Activated T-helper 1 cell treated with anti-CD3 and anti-CD28 coated beads, Interleukin-2, amount 50 U/mL, for 16 hours (primary cell): ENCODE measurements around the gene SEC24B.
"Not testable (repeated sequence)": the region's sequence is repeated elsewhere in the genome, so short reads cannot be mapped to it uniquely, and the experiment has no call there.

Source experiments
- DNase-seq, 2 donors: peaks; one replicate each; pipeline ENCODE4 v3.0.0-alpha.2; 2020; ENCODE audit warnings: low read depth in 1 of 2, low spot score in 1 of 2

SEC24B gene

DNA sequence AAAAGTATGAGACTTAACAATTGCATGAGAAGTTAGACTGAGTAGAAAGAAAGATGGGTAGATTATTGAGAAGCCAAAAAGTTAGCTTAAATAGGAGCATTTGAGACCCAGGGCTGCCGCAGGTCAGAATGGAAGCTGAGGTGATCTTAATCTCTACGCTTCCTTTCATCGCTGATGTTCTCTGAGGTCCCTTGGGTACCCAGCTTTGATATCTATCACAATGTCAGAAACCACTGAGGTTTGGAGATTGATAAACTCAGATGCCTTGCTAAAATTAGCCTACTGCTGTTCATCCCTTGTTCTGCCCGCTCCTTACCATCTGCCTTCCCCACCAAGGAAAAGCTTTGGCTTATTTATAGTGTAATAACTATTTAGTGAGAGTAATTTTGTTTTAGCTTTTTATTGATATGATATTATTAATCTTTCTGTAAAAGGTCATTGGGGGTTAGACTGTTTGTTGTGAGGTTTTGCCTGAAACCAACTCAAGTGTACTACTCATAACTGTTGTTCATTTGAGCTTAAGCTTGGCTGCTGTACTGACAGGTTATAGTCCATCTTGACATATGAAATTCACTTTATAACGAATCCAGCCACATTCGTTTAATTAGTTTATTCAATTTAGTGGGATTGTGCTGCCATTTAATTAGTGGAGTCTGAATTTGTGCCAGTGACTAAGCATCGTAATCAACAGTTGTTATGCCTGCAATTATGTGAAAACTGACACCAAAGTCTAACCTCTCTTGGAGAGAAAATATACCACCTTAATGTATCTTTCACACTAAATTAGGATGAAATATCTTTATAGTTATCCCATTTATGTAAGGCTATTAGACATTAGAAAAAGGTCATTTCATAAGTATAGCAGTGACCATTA, 141.6 kb downstream of the SEC24B start:
- no peak for DNase-seq

DNA sequence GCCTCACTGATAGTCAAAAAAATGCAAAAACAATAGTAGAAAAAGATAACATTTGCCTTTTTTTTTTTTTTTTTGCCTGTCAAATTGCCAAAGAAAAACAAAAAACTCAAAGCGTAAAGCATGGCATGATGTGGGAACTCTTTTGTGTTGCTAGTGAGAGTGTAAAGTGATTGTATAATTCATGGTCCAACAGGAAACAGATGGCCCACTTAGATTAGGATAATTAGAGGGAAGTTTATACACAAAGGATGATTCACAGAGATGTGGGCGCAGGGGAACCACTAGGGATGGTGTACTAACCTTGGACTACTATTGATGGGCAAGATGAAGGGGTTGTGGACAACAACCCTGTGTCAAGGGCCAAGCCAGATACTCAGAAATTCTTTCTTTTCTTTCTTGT, 142.8 kb downstream of the SEC24B start:
- DNase-seq = no peak

DNA sequence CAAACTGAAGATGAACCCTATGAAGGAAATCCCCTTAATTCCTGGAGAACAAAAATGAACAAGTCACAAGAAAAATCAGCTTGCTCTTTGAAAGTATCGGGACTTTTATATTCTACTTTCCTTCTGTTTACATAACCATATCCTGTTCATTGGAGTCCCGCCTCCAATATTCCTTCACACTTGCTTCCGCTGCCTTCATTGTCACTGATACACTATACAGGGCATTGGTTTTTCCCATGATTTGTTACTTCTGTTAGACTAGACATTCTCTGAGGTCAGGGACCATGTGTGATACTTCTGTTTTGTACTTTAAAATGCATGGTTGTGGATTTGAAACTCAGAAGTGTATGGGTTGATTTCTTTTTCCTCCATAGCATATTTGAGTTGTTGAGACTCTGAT, 145.2 kb downstream of the SEC24B start:
- no peak for DNase-seq

DNA sequence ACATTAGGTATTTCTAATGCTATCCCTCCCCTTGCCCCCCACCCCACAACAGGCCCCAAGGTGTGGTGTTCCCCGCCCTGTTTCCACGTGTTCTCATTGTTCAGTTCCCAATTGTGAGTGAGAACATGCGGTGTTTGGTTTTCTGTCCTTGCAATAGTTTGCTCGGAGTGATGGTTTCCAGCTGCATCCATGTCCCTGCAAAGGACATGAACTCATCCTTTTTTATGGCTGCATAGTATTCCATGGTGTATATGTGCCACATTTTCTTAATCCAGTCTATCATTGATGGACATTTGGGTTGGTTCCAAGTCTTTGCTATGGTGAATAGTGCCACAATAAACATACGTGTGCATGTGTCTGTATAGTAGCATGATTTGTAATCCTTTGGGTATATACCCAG, 146.4 kb downstream of the SEC24B start:
- not testable (repeated sequence) for DNase-seq

DNA sequence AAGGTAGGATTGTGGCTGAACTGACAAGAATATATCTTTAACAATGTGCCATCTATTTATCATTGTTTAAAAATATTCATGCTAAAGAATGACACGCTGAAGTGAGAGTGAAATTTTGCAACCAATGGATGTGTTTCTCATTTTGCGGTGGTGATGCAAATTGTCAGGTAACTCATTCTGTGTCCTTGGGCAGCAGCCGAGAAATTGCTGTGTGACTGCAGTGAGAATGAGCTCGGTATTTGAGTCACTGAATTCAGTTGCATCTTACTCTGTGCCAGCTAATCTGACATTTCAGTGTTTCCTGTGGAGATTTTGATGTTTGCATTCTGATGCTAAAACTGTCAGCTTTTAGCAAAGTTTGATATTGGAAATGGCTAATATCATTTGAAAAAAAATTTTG, 154.6 kb downstream of the SEC24B start:
- DNase-seq = peak in 1 of 2 donors; percentile 29

DNA sequence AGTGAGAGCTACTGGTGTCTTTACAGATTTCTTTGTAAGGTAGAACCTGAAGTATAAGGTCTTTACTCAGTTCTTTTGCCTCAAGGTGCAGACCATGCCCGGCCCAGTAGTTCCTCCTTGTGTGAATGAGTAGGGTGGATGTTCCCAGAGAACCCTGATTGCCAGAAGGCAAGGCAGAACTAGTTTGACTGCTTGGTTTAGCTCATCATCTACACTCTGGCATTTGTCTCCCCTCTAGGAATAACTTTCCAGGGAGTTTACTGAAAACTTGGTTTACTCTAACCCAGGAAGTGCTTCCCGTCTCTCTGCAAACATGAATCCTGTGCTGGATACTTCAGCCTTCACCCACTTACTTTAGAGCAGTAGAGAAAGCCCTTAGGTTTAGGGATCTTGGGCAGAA, 155.5 kb downstream of the SEC24B start:
- DNase-seq = no peak

DNA sequence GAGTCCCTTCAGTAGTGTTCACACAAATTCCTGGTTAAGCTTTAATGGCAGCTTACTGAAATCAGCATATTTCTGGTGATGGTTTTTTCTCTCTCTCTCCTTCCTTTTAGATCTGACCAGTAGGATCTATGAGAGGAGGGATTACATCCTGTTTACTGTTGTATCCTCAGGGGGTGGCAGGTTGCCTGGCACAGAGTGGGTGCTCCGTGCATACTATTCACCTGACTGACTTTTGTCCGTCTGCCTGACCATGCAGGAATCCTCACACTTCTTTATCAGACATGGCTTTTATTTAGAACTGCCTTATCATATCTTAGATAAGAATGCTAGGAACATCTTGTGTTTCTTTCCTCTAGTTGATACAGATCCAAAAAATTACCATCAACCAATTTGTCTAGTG, 156.0 kb downstream of the SEC24B start:
- DNase-seq = no peak
